Mesothelial cell of epicardium (in vitro differentiated cells): ENCODE measurements around the gene SEBOX. TPM values are rescaled to one million over a fixed set of nuclear protein-coding genes. Genes with fewer than 3 reads are reported as not detected.

ENCODE experiments used
- DNase-seq, 2 experiments: peaks; one replicate each; pipeline ENCODE4 v3.0.0; 2021; ENCODE audit warnings: low spot score in 2 of 2; ENCODE audit not compliant: unreplicated experiment in 2 of 2
- H3K27ac Mint-ChIP-seq: 2 replicates; pipeline ENCODE4 v1.8.0; 2021; ENCODE audit warnings: mixed read lengths
- H3K27me3 Mint-ChIP-seq: 2 replicates; pipeline ENCODE4 v1.8.0; 2021; ENCODE audit warnings: low read depth, mixed read lengths
- H3K36me3 Mint-ChIP-seq: 2 replicates; pipeline ENCODE4 v1.8.0; 2021; ENCODE audit warnings: mixed read lengths
- H3K4me1 Mint-ChIP-seq: 2 replicates; pipeline ENCODE4 v1.8.0; 2021; ENCODE audit warnings: mixed read lengths
- H3K4me3 Mint-ChIP-seq: 2 replicates; pipeline ENCODE4 v1.8.0; 2021; ENCODE audit warnings: mild to moderate bottlenecking, moderate library complexity, mixed read lengths
- H3K9me3 Mint-ChIP-seq: 2 replicates; pipeline ENCODE4 v1.8.0; 2021; ENCODE audit warnings: mixed read lengths
- microRNA-seq: library from miRNA; unstranded; fragments of <30 nt; microRNA quantifications from one replicate; pipeline ENCODE4 v1.2.0, GENCODE V29; 2021; ENCODE audit warnings: inconsistent platforms, mixed read lengths
- total RNA-seq: library from RNA; stranded (reverse); gene quantifications from 3 replicates; pipeline ENCODE4 v1.2.1, GENCODE V29; 2021
- TF ChIP-seq, protein P1 (sequence below): fragments of 200-600 bp; sonication (generic); IDR thresholded peaks from one replicate; pipeline ENCODE4 v1.5.0; 2021; ENCODE audit warnings: antibody characterized with exemption; ENCODE audit not compliant: unreplicated experiment

SEBOX gene
- total RNA-seq, 1 donor from 2014 or later, result not detected

GRCh38 chr17:28315846-28316705 is 48.9 kb downstream of the SEBOX start:
- H3K9me3 Mint-ChIP-seq, result no peaks in the 10 kb centered on the region
- TF ChIP-seq, protein P1, sequence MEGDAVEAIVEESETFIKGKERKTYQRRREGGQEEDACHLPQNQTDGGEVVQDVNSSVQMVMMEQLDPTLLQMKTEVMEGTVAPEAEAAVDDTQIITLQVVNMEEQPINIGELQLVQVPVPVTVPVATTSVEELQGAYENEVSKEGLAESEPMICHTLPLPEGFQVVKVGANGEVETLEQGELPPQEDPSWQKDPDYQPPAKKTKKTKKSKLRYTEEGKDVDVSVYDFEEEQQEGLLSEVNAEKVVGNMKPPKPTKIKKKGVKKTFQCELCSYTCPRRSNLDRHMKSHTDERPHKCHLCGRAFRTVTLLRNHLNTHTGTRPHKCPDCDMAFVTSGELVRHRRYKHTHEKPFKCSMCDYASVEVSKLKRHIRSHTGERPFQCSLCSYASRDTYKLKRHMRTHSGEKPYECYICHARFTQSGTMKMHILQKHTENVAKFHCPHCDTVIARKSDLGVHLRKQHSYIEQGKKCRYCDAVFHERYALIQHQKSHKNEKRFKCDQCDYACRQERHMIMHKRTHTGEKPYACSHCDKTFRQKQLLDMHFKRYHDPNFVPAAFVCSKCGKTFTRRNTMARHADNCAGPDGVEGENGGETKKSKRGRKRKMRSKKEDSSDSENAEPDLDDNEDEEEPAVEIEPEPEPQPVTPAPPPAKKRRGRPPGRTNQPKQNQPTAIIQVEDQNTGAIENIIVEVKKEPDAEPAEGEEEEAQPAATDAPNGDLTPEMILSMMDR, result no peak
- no peaks in the 10 kb centered on the region for H3K36me3 Mint-ChIP-seq
- no peak for DNase-seq
- H3K27me3 Mint-ChIP-seq, result no peaks in the 10 kb centered on the region
- peaks cover 43% of the 10 kb centered on the region for H3K4me1 Mint-ChIP-seq
- no peak overlapping the region for H3K27ac Mint-ChIP-seq
- no peak overlapping the region for H3K4me3 Mint-ChIP-seq

- TF ChIP-seq, protein P1, result no peak
- Mint-ChIP-seq H3K4me1 (peaks cover 28% of the 10 kb centered on the region), H3K4me3 (no peak overlapping the region), H3K27ac (no peak overlapping the region), H3K36me3 (no peaks in the 10 kb centered on the region), H3K27me3 (no peaks in the 10 kb centered on the region), H3K9me3 (no peaks in the 10 kb centered on the region)
- DNase-seq, result no peak
Observed at GRCh38 chr17:28313841-28314240, 51.2 kb downstream of the SEBOX start.

Small RNA genes within 50 kb of the gene (microRNA-seq; reads per million reads assigned to microRNA genes)
- 2.1 reads per million for gene MIR4723

Other genes with a start within 250 kb of the SEBOX start
- 43.0 to 45.5 TPM (median 43.3 TPM) in 3 replicates for gene TMEM97, start 46.0 kb downstream of the SEBOX start, total RNA-seq
- gene IFT20, start 29.7 kb downstream of the SEBOX start, total RNA-seq, result 36.7 to 40.2 TPM (median 39.8 TPM) in 3 replicates
- gene TNFAIP1, start 29.4 kb downstream of the SEBOX start, total RNA-seq, result 35.8 to 41.8 TPM (median 37.6 TPM) in 3 replicates
- 60.8 to 61.0 TPM (median 60.9 TPM) in 3 replicates for gene POLDIP2, start 7.7 kb downstream of the SEBOX start, total RNA-seq
- 0.47 to 0.51 TPM (median 0.50 TPM) in 3 replicates for gene VTN, start 5.1 kb upstream of the SEBOX start, total RNA-seq
- gene SARM1, start 6.5 kb upstream of the SEBOX start, total RNA-seq, result 17.3 to 19.0 TPM (median 17.3 TPM) in 3 replicates
- 13.3 to 15.2 TPM (median 13.5 TPM) in 3 replicates for gene SLC46A1, start 41.0 kb upstream of the SEBOX start, total RNA-seq
- not detected in 3 replicates for gene SLC13A2, start 108.4 kb upstream of the SEBOX start, total RNA-seq
- 0.34 to 0.42 TPM (median 0.34 TPM) in 3 replicates for gene FOXN1, start 141.1 kb upstream of the SEBOX start, total RNA-seq
- 61.0 to 66.2 TPM (median 61.2 TPM) in 3 replicates for gene UNC119, start 187.4 kb upstream of the SEBOX start, total RNA-seq
- gene PIGS, start 206.3 kb upstream of the SEBOX start, total RNA-seq, result 75.2 to 80.7 TPM (median 78.7 TPM) in 3 replicates
- gene ALDOC, start 211.7 kb upstream of the SEBOX start, total RNA-seq, result 22.6 to 24.6 TPM (median 22.6 TPM) in 3 replicates
- 32.1 to 45.2 TPM (median 42.0 TPM) in 3 replicates for gene SPAG5, start 233.8 kb upstream of the SEBOX start, total RNA-seq
- gene RSKR, start 249.0 kb upstream of the SEBOX start, total RNA-seq, result 24.0 to 31.3 TPM (median 26.3 TPM) in 3 replicates